WTC11 (cell line): ENCODE data around the gene CAMKMT. TPM values are rescaled to one million over a fixed set of nuclear protein-coding genes. Genes with fewer than 3 reads are reported as not detected.

Experiments
- ATAC-seq: fragments of 200-7000 bp; cut with Tn5 transposase; 2 replicates; pipeline ENCODE4 v1.10.0; 2021; ENCODE audit warnings: mild to moderate bottlenecking, moderate library complexity
- CTCF ChIA-PET: fragments of 300-600 bp; sonication (Branson Sonifier 250); formaldehyde crosslinking; loops from one replicate; lab custom pipeline; 2021; ENCODE audit warnings: antibody characterized with exemption; lab: Charles Lee
- POLR2A ChIA-PET: fragments of 350-600 bp; sonication (Branson Sonifier 250); formaldehyde crosslinking; loops from one replicate; lab custom pipeline; 2021; ENCODE audit warnings: antibody characterized with exemption; lab: Charles Lee
- DNase-seq: peaks from one replicate; pipeline ENCODE4 v3.0.0; 2021; ENCODE audit warnings: low spot score
- H3K27ac Mint-ChIP-seq: 2 replicates; pipeline ENCODE4 v1.8.0; 2021; ENCODE audit warnings: mixed read lengths
- H3K27me3 Mint-ChIP-seq: 2 replicates; pipeline ENCODE4 v1.8.0; 2021; ENCODE audit warnings: low read depth, mild to moderate bottlenecking, moderate library complexity, mixed read lengths
- H3K36me3 Mint-ChIP-seq: 2 replicates; pipeline ENCODE4 v1.8.0; 2021; ENCODE audit warnings: mixed read lengths
- H3K4me1 Mint-ChIP-seq: 2 replicates; pipeline ENCODE4 v1.8.0; 2022; ENCODE audit warnings: mixed read lengths
- H3K4me3 Mint-ChIP-seq: 2 replicates; pipeline ENCODE4 v1.8.0; 2021; ENCODE audit warnings: mild to moderate bottlenecking, moderate library complexity, mixed read lengths
- H3K9me3 Mint-ChIP-seq: 2 replicates; pipeline ENCODE4 v1.8.0; 2021; ENCODE audit warnings: mixed read lengths
- ATF1 ChIP-seq: sonication (generic); formaldehyde crosslinking; IDR thresholded peaks from 2 replicates; pipeline ENCODE4 v1.8.1; 2023; ENCODE audit warnings: mild to moderate bottlenecking, moderate library complexity, missing genetic modification reagents
- ELF4 ChIP-seq: sonication (generic); formaldehyde crosslinking; IDR thresholded peaks from 2 replicates; pipeline ENCODE4 v1.8.1; 2022; ENCODE audit warnings: low read depth, mild to moderate bottlenecking, moderate library complexity, missing genetic modification reagents
- FOXP1 ChIP-seq: sonication (generic); formaldehyde crosslinking; IDR thresholded peaks from 2 replicates; pipeline ENCODE4 v1.8.0; 2022; ENCODE audit warnings: missing genetic modification reagents, mild to moderate bottlenecking, moderate library complexity, borderline replicate concordance
- OVOL2 ChIP-seq: fragments of 250-450 bp; sonication (Bioruptor Pico); IDR thresholded peaks from 2 replicates; pipeline ENCODE4 v1.9.0; 2021; ENCODE audit warnings: mild to moderate bottlenecking, borderline replicate concordance
- RORB ChIP-seq: fragments of 250-450 bp; sonication (Bioruptor Pico); IDR thresholded peaks from 2 replicates; pipeline ENCODE4 v1.9.0; 2021; ENCODE audit warnings: mild to moderate bottlenecking
- ZNF121 ChIP-seq: sonication (generic); formaldehyde crosslinking; IDR thresholded peaks from 2 replicates; pipeline ENCODE4 v1.8.0; 2023; ENCODE audit warnings: missing genetic modification reagents
- total RNA-seq: library from RNA; stranded (reverse); gene quantifications from 3 replicates; pipeline ENCODE4 v1.2.3, GENCODE V29; 2021
- TF ChIP-seq, protein P1 (sequence below): sonication (generic); formaldehyde crosslinking; IDR thresholded peaks from 2 replicates; pipeline ENCODE4 v1.8.1; 2023; ENCODE audit warnings: mild to moderate bottlenecking, missing genetic modification reagents, moderate library complexity
- TF ChIP-seq, protein P2 (sequence below): fragments of 250-450 bp; sonication (Bioruptor Pico); IDR thresholded peaks from 2 replicates; pipeline ENCODE4 v1.9.0; 2021; ENCODE audit warnings: mild to moderate bottlenecking, borderline replicate concordance
- TF ChIP-seq, protein P3 (sequence below): sonication (generic); formaldehyde crosslinking; IDR thresholded peaks from 2 replicates; pipeline ENCODE4 v1.8.1; 2022; ENCODE audit warnings: mild to moderate bottlenecking, moderate library complexity, missing genetic modification reagents
- TF ChIP-seq, protein P4 (sequence below): fragments of 250-450 bp; sonication (Bioruptor Pico); IDR thresholded peaks from 2 replicates; pipeline ENCODE4 v1.9.0; 2021; ENCODE audit warnings: mild to moderate bottlenecking
- TF ChIP-seq, protein P5 (sequence below): sonication (generic); formaldehyde crosslinking; IDR thresholded peaks from 2 replicates; pipeline ENCODE4 v1.8.0; 2023; ENCODE audit warnings: mild to moderate bottlenecking, missing genetic modification reagents

The CAMKMT gene
- total RNA-seq, 1 experiment from 2014 or later: 20.6 TPM

DNA sequence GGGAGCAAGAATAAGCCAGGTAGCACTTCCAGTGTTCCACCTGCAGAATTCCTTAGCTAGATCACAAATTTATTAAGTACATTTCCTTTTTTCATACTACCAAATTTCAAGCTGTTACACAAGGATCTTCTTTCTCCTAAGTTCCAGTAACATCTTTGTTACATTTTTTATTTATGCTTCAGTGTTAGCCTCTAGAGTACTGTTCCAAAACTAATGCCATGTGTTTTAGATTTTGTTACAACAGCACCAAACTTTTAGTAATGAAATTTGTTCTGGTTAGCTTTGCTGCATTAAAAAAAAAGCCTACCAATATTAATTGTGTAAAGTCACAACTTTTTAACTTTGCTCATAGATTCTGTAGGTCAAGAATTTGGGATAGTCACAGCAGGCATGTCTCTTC, 161.1 kb downstream of the CAMKMT start:
- Mint-ChIP-seq H3K27me3 (no peaks in the 10 kb centered on the region), H3K27ac (no peak overlapping the region), H3K9me3 (peaks cover 27% of the 10 kb centered on the region), H3K4me1 (no peaks in the 10 kb centered on the region), H3K36me3 (peaks cover 31% of the 10 kb centered on the region), H3K4me3 (no peak overlapping the region)
- DNase-seq: no peak
- ChIA-PET CTCF (no interaction called here), POLR2A (no interaction called here)
- no peak for TF ChIP-seq ELF4 (CRISPR knock-in tag)
- no peak for ATAC-seq

DNA sequence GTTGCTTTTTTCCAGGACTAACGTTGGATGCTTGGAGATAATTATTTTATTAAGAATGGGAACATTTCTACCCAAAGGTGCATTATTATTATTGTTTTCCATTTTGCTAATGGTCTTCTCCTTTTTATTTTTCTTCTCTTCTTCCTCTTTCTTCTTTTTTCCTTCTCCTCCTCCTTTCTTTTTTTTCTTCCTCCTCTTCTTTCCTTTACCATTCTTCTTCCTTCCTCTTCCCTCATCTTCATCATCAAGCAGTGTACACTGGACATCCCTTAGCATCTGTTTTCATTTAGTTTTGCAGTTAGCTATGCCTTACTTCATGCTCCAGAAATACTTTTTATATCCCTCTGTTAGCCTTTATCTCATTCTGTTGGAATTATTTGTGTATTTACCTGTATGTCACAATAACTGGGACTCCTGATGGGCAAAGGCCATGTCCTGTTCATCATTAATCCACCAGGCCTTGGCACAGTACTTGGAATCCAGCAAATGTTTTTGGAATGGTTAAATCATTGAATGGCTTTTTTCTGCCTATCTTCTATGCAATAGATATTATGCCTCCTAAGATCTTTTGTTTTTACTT, 162.7 kb downstream of the CAMKMT start:
- Mint-ChIP-seq H3K9me3 (peaks cover 25% of the 10 kb centered on the region), H3K27me3 (no peaks in the 10 kb centered on the region), H3K4me3 (no peak overlapping the region), H3K36me3 (peaks cover 29% of the 10 kb centered on the region), H3K27ac (no peak overlapping the region), H3K4me1 (no peaks in the 10 kb centered on the region)
- CTCF ChIA-PET: no interaction called here
- DNase-seq (no peak), ATAC-seq (no peak)
- TF ChIP-seq ZNF121 (CRISPR knock-in tag): no peak
- TF ChIP-seq, protein P1, sequence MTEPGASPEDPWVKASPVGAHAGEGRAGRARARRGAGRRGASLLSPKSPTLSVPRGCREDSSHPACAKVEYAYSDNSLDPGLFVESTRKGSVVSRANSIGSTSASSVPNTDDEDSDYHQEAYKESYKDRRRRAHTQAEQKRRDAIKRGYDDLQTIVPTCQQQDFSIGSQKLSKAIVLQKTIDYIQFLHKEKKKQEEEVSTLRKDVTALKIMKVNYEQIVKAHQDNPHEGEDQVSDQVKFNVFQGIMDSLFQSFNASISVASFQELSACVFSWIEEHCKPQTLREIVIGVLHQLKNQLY: no peak
- TF ChIP-seq, protein P2, sequence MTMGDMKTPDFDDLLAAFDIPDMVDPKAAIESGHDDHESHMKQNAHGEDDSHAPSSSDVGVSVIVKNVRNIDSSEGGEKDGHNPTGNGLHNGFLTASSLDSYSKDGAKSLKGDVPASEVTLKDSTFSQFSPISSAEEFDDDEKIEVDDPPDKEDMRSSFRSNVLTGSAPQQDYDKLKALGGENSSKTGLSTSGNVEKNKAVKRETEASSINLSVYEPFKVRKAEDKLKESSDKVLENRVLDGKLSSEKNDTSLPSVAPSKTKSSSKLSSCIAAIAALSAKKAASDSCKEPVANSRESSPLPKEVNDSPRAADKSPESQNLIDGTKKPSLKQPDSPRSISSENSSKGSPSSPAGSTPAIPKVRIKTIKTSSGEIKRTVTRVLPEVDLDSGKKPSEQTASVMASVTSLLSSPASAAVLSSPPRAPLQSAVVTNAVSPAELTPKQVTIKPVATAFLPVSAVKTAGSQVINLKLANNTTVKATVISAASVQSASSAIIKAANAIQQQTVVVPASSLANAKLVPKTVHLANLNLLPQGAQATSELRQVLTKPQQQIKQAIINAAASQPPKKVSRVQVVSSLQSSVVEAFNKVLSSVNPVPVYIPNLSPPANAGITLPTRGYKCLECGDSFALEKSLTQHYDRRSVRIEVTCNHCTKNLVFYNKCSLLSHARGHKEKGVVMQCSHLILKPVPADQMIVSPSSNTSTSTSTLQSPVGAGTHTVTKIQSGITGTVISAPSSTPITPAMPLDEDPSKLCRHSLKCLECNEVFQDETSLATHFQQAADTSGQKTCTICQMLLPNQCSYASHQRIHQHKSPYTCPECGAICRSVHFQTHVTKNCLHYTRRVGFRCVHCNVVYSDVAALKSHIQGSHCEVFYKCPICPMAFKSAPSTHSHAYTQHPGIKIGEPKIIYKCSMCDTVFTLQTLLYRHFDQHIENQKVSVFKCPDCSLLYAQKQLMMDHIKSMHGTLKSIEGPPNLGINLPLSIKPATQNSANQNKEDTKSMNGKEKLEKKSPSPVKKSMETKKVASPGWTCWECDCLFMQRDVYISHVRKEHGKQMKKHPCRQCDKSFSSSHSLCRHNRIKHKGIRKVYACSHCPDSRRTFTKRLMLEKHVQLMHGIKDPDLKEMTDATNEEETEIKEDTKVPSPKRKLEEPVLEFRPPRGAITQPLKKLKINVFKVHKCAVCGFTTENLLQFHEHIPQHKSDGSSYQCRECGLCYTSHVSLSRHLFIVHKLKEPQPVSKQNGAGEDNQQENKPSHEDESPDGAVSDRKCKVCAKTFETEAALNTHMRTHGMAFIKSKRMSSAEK (CRISPR knock-in tag): no peak
- POLR2A ChIA-PET: no interaction called here

DNA sequence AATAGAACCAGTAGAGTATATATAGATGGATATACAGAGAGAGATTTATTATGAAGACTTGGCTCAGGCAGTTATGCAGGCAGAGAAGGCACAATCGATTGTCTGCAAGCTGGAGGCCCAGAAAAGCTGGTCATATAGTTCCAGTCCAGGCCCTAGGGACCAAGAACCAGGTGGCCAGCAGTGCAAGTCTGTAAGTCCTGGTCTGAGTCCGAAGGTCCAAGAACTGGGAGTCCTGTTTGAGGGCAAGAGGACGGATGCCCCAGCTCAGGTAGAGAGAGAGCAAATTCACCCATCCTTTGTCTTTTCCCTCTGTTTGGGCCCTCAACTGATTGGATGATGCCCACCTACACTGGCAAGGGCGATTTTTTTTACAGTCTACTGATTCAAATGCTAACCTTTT, 164.6 kb downstream of the CAMKMT start:
- Mint-ChIP-seq H3K27ac (no peak overlapping the region), H3K4me1 (no peaks in the 10 kb centered on the region), H3K27me3 (no peaks in the 10 kb centered on the region), H3K4me3 (no peak overlapping the region), H3K36me3 (peaks cover 15% of the 10 kb centered on the region), H3K9me3 (peaks cover 12% of the 10 kb centered on the region)
- no peak for DNase-seq
- ChIA-PET POLR2A (no interaction called here), CTCF (no interaction called here)
- no peak for ATAC-seq
- no peak for TF ChIP-seq FOXP1 (CRISPR knock-in tag)
- TF ChIP-seq, all 79 proteins: peak for 0

DNA sequence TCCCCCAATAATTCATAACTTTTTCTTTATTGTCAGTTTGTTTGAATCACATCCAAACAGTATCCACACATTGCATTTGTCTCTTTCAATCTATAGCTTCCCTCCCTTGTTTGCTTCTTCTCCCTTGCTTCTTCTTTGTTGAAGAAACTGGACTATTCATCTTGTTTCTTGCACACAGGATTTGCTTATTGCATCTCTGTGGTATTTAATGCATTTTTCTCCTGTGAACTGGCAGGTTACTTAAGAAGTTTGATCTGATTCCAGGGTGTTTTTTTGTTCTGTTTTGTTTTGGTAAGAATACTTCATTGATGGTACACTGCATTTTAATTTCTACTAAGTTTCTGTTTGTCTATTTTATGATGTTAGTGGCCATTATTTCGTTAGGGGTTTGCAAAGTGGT, 166.8 kb downstream of the CAMKMT start:
- H3K9me3 Mint-ChIP-seq: no peaks in the 10 kb centered on the region
- CTCF ChIA-PET: no interaction called here
- no peaks in the 10 kb centered on the region for H3K27me3 Mint-ChIP-seq
- H3K4me3 Mint-ChIP-seq: no peak overlapping the region
- TF ChIP-seq, protein P3, sequence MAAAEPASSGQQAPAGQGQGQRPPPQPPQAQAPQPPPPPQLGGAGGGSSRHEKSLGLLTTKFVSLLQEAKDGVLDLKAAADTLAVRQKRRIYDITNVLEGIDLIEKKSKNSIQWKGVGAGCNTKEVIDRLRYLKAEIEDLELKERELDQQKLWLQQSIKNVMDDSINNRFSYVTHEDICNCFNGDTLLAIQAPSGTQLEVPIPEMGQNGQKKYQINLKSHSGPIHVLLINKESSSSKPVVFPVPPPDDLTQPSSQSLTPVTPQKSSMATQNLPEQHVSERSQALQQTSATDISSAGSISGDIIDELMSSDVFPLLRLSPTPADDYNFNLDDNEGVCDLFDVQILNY (CRISPR knock-in tag): no peak
- TF ChIP-seq ATF1 (CRISPR knock-in tag) (no peak), OVOL2 (CRISPR knock-in tag) (no peak), RORB (CRISPR knock-in tag) (no peak)
- TF ChIP-seq, protein P4, sequence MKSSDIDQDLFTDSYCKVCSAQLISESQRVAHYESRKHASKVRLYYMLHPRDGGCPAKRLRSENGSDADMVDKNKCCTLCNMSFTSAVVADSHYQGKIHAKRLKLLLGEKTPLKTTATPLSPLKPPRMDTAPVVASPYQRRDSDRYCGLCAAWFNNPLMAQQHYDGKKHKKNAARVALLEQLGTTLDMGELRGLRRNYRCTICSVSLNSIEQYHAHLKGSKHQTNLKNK: no peak
- TF ChIP-seq, protein P5, sequence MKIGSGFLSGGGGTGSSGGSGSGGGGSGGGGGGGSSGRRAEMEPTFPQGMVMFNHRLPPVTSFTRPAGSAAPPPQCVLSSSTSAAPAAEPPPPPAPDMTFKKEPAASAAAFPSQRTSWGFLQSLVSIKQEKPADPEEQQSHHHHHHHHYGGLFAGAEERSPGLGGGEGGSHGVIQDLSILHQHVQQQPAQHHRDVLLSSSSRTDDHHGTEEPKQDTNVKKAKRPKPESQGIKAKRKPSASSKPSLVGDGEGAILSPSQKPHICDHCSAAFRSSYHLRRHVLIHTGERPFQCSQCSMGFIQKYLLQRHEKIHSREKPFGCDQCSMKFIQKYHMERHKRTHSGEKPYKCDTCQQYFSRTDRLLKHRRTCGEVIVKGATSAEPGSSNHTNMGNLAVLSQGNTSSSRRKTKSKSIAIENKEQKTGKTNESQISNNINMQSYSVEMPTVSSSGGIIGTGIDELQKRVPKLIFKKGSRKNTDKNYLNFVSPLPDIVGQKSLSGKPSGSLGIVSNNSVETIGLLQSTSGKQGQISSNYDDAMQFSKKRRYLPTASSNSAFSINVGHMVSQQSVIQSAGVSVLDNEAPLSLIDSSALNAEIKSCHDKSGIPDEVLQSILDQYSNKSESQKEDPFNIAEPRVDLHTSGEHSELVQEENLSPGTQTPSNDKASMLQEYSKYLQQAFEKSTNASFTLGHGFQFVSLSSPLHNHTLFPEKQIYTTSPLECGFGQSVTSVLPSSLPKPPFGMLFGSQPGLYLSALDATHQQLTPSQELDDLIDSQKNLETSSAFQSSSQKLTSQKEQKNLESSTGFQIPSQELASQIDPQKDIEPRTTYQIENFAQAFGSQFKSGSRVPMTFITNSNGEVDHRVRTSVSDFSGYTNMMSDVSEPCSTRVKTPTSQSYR (CRISPR knock-in tag): no peak
- TF ChIP-seq, all 79 proteins: peak for 0
- no peak for DNase-seq
- no peaks in the 10 kb centered on the region for H3K36me3 Mint-ChIP-seq
- H3K4me1 Mint-ChIP-seq: no peaks in the 10 kb centered on the region
- POLR2A ChIA-PET: no interaction called here
- no peak for ATAC-seq
- H3K27ac Mint-ChIP-seq: peak overlapping the region; percentile 15; the same call in 1 of the 2 replicates
